ENCODE results near the gene GALNT4.

Gene GALNT4

GRCh38 chr12:89490922-89491321, 33.7 kb downstream of the GALNT4 start:
- no peak for DNase-seq

GRCh38 chr12:89486264-89486663, 38.3 kb downstream of the GALNT4 start:
- no peak for DNase-seq

GRCh38 chr12:89484470-89484869, 40.1 kb downstream of the GALNT4 start:
- DNase-seq: no peak

GRCh38 chr12:89481213-89481914, 43.2 kb downstream of the GALNT4 start:
- DNase-seq: no peak

GRCh38 chr12:89479982-89480381, 44.6 kb downstream of the GALNT4 start:
- DNase-seq: no peak

GRCh38 chr12:89477633-89478279, 46.8 kb downstream of the GALNT4 start:
- no peak for DNase-seq

DNA sequence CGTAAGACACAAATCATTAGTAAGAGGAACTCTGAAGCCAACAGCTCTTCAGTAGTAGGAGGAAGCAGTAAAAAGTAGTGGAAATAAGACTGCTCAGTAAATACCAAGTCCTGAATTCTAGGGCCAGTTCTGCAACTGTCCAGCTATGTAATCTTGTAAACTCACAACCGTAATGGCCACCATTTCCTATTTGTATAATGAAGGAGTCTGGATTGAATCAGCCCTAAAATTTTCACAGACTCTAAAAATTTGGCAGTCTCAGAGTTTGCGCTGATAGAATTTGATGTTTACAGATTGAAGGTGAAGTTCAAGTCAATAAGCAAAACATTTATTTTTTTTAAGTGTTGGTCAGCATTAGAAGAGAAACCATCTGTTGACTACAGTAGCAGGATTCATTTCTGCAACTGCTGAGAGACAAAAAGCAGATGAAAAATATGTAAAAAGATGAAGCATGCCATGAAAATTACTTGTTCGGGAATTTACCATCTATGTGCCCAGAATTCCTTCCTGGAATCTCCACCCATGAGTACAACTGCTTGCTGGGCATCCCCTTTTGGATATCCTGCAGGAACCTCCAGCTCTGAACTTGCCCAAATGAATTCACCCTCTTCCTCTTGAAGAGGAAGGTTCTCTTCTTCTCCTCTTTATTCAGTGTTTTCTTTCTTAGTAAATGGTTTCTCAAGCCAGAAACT, 47.5 kb downstream of the GALNT4 start:
- no peak for DNase-seq

DNA sequence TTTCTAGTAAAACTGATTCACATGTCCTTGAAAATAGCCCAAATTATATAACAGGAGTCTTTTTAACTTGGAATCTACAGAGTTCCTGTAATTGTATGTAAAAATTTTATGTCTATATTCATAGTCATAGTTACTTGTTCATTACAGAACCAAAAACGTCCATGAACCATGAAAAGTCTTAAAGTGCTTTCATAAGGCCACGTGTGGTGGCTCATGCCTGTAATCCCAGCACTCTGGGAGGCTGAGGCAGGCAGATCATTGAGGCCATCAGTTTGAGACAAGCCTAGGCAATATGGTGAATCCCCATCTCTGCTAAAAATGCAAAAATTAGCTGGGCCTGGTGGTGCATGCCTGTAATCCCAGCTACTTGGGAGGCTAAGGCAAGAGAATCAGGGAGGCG, 48.4 kb downstream of the GALNT4 start:
- DNase-seq: no peak

- no peak for DNase-seq
Measured at GRCh38 chr12:89475203-89475990, 49.2 kb downstream of the GALNT4 start.

GRCh38 chr12:89474615-89475014, 50.0 kb downstream of the GALNT4 start:
- DNase-seq: no peak
